NCI-H2107 treated with DMSO at 0.1 percent for 48 hours (cell line): ENCODE results near the gene PHC2.

ENCODE experiments used
- DNase-seq: peaks from one replicate; lab custom pipeline; 2025; ENCODE audit not compliant: unreplicated experiment; lab: John Stamatoyannopoulos, UW

The PHC2 gene

GRCh38 chr1:33391343-33392078 lies 39.4 kb downstream of the PHC2 start:
- no peak for DNase-seq

- DNase-seq: no peak
These were observed 40.4 kb downstream of the PHC2 start for GRCh38 chr1:33390542-33390941.

GRCh38 chr1:33388805-33389771 lies 41.8 kb downstream of the PHC2 start:
- no peak for DNase-seq

- no peak for DNase-seq
These were observed 43.3 kb downstream of the PHC2 start for GRCh38 chr1:33387625-33388024.

GRCh38 chr1:33385251-33385650 lies 45.6 kb downstream of the PHC2 start:
- DNase-seq: no peak

- no peak for DNase-seq
These were observed 46.7 kb downstream of the PHC2 start for GRCh38 chr1:33384040-33384812.

GRCh38 chr1:33383489-33383888 lies 47.4 kb downstream of the PHC2 start:
- no peak for DNase-seq

GRCh38 chr1:33382661-33383415 lies 48.1 kb downstream of the PHC2 start:
- no peak for DNase-seq

GRCh38 chr1:33381977-33382376 lies 48.9 kb downstream of the PHC2 start:
- DNase-seq: no peak

- no peak for DNase-seq
These were observed 50.1 kb downstream of the PHC2 start for GRCh38 chr1:33380811-33381210.

GRCh38 chr1:33379631-33380354 lies 51.1 kb downstream of the PHC2 start:
- no peak for DNase-seq

- no peak for DNase-seq
These were observed 51.9 kb downstream of the PHC2 start for GRCh38 chr1:33378976-33379375.

GRCh38 chr1:33378524-33378923 lies 52.4 kb downstream of the PHC2 start:
- no peak for DNase-seq

- no peak for DNase-seq
These were observed 53.1 kb downstream of the PHC2 start for GRCh38 chr1:33377756-33378155.

- no peak for DNase-seq
These were observed 53.9 kb downstream of the PHC2 start for GRCh38 chr1:33377013-33377412.

GRCh38 chr1:33375316-33375715 lies 55.6 kb downstream of the PHC2 start:
- no peak for DNase-seq

GRCh38 chr1:33374336-33375105 lies 56.4 kb downstream of the PHC2 start:
- DNase-seq: no peak

- no peak for DNase-seq
These were observed 57.3 kb downstream of the PHC2 start for GRCh38 chr1:33373606-33374005.

- no peak for DNase-seq
These were observed 58.2 kb downstream of the PHC2 start for GRCh38 chr1:33372677-33373076.
